ENCODE data around the gene PLEKHM2. TPM values are rescaled to one million over a fixed set of nuclear protein-coding genes. Genes with fewer than 3 reads are reported as not detected.

Gene PLEKHM2
- total and polyA plus RNA-seq, 2 of the 8 experiments (the other 6 are each of a cell fraction or from before 2014, with no cell fraction given) = 38.3 to 47.6 TPM

DNA sequence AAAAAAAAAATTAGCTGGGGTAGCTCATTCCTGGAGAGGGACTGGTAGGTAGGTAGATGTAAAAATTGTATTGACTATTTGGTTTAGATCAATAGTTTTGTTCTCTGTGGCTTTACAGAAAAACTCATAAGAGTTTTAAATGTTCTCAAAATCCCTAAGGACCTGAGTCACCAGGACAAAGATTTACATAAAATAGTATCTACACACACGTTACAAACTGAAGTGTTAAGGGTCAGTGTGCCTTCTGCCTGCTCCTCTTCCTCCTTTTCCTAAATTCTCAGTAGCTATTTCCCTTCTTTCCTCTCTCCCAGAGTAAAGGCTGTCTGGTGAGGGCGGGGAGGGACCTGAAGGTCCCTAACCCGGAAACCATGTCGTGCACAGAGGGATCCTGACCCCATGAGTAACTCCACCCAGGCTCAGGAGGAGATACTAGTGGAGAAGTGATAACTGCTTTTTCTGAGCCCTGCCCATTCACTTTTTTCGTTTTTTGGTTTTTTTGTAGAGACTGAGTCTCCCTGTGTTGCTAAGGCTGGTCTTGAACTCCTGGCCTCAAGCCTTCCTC lies 8.1 kb downstream of the PLEKHM2 start (continued):
- no peak for TF ChIP-seq NANOG (IDR thresholded peaks at IDR 0.05; ENCODE audit: insufficient read depth, low read depth, low read length, poor library complexity, severe bottlenecking)
- TF ChIP-seq, protein P1, sequence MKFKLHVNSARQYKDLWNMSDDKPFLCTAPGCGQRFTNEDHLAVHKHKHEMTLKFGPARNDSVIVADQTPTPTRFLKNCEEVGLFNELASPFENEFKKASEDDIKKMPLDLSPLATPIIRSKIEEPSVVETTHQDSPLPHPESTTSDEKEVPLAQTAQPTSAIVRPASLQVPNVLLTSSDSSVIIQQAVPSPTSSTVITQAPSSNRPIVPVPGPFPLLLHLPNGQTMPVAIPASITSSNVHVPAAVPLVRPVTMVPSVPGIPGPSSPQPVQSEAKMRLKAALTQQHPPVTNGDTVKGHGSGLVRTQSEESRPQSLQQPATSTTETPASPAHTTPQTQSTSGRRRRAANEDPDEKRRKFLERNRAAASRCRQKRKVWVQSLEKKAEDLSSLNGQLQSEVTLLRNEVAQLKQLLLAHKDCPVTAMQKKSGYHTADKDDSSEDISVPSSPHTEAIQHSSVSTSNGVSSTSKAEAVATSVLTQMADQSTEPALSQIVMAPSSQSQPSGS (IDR thresholded peaks at IDR 0.05; ENCODE audit: low read length) = no peak
- TF ChIP-seq BCL11A (IDR thresholded peaks at IDR 0.05; ENCODE audit: low read depth in 2 of 2, low read length in 2 of 2) = no peak
- TF ChIP-seq BACH1 (IDR thresholded peaks at IDR 0.05; ENCODE audit: low read length) = no peak

All from H1 (cell line).